NCI-H2081 treated with DMSO at 0.1 percent for 48 hours (cell line): ENCODE data around the gene API5.
A peak's percentile ranks its signal among the peaks of the same experiment; 100 is the strongest.
"Not testable (repeated sequence)": the region's sequence is repeated elsewhere in the genome, so short reads cannot be mapped to it uniquely, and the experiment has no call there.

ENCODE experiments used
- DNase-seq: peaks from one replicate; lab custom pipeline; 2025; lab: John Stamatoyannopoulos, UW

The API5 gene

GRCh38 chr11:43311791-43312607 lies at the start of gene API5:
TSS of gene API5 (plus strand) at chr11:43311996. CDS start at chr11:43312128, 132 bp downstream.
- peak; percentile 94 for DNase-seq

GRCh38 chr11:43267856-43268580 lies 43.8 kb upstream of the API5 start:
- DNase-seq: no peak

GRCh38 chr11:43268786-43269185 lies 43.0 kb upstream of the API5 start:
- DNase-seq: no peak

- DNase-seq: no peak
Measured at GRCh38 chr11:43269254-43269918, 42.4 kb upstream of the API5 start.

- DNase-seq: no peak
Measured at GRCh38 chr11:43270468-43270867, 41.3 kb upstream of the API5 start.

GRCh38 chr11:43278193-43278956 lies 33.4 kb upstream of the API5 start:
- no peak for DNase-seq

GRCh38 chr11:43282607-43283440 lies 29.0 kb upstream of the API5 start:
- DNase-seq: no peak

GRCh38 chr11:43285826-43286225 lies 26.0 kb upstream of the API5 start:
- DNase-seq: no peak

GRCh38 chr11:43289368-43289767 lies 22.4 kb upstream of the API5 start:
- DNase-seq: no peak

GRCh38 chr11:43298397-43298796 lies 13.4 kb upstream of the API5 start:
- DNase-seq: no peak

- DNase-seq: no peak
Measured at GRCh38 chr11:43315966-43316365, 4.2 kb downstream of the API5 start.

- DNase-seq: no peak
Measured at GRCh38 chr11:43316451-43316850, 4.7 kb downstream of the API5 start.

GRCh38 chr11:43327987-43328386 lies 16.2 kb downstream of the API5 start:
- no peak for DNase-seq

GRCh38 chr11:43328482-43328881 lies 16.7 kb downstream of the API5 start:
- DNase-seq: no peak

GRCh38 chr11:43341159-43341558 lies 29.4 kb downstream of the API5 start:
- DNase-seq: no peak

GRCh38 chr11:43351426-43351825 lies 39.6 kb downstream of the API5 start:
- DNase-seq: not testable (repeated sequence)

GRCh38 chr11:43354311-43354710 lies 42.5 kb downstream of the API5 start:
- no peak for DNase-seq

- no peak for DNase-seq
Measured at GRCh38 chr11:43356336-43356735, 44.5 kb downstream of the API5 start.

GRCh38 chr11:43358279-43358800 lies 46.5 kb downstream of the API5 start:
- DNase-seq: no peak

GRCh38 chr11:43358801-43359421 lies 47.1 kb downstream of the API5 start, which contains the start of gene TTC17:
TSS of gene TTC17 (plus strand) at chr11:43358920. CDS start at chr11:43358955, 35 bp downstream.
- DNase-seq: peak; percentile 72
